Right hindlimb (tissue), 1 donor: Measurements from ENCODE around the gene YBEY.
"Not testable (repeated sequence)": the region's sequence is repeated elsewhere in the genome, so short reads cannot be mapped to it uniquely, and the experiment has no call there.

Experiments used
- DNase-seq: peaks from one replicate; pipeline ENCODE4 v3.0.0-alpha.2; 2018

Gene YBEY

DNA sequence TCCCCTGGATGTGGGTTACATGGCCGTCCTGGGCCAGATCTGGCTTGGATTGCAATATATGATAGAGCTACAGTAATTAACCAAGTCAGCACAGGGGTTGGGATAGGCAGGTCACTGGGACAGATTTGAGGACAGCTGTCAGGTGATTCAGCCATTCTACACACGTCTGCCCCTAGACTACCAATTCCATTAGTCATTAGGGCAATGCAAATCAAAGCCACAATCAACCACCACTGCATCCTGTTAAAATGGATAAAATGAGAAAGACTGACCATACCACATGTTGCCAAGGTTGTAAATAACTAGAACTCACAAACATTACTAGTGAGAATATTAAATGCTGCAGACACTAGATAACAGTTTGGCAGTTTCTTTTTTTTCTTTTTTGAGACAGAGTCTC is 21.5 kb downstream of the YBEY start:
- no peak for DNase-seq

- DNase-seq, result no peak
Measured at GRCh38 chr21:46308431-46308830, 22.3 kb downstream of the YBEY start.

DNA sequence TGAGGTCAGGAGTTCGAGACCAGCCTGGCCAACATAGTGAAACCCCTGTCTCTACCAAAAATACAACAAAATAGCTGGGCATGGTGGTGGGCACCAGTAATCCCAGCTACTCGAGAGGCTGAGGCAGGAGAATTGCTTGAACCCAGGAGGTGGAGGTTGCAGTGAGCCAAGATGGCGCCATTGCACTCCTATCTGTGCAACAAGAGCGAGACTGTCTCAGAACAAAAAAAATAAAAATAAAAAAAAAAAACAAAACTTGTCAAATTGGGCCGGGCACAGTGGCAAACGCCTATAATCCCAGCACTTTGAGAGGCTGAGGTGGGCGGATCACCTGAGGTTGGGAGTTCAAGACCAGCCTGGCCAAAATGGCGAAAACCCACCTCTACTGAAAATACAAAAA is 24.1 kb downstream of the YBEY start:
- DNase-seq, result not testable (repeated sequence)

DNA sequence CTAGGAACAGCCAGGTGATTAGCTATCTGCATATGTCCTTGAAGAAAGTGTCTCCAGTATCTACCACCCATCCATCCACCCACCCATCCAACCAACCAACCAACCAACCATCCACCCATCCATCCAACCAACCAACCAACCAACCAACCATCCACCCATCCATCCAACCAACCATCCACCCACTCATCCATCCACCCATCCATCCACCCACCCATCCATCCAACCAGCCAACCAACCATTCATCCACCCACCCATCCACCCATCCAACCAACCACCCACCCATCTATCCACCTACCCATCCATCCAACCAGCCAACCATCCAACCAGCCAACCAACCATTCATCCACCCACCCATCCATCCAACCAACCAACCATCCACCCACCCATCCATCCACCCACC is 25.4 kb downstream of the YBEY start:
- DNase-seq, result no peak

GRCh38 chr21:46312949-46313348 is 26.8 kb downstream of the YBEY start:
- no peak for DNase-seq

GRCh38 chr21:46314441-46315020 is 28.4 kb downstream of the YBEY start:
- DNase-seq, result no peak

DNA sequence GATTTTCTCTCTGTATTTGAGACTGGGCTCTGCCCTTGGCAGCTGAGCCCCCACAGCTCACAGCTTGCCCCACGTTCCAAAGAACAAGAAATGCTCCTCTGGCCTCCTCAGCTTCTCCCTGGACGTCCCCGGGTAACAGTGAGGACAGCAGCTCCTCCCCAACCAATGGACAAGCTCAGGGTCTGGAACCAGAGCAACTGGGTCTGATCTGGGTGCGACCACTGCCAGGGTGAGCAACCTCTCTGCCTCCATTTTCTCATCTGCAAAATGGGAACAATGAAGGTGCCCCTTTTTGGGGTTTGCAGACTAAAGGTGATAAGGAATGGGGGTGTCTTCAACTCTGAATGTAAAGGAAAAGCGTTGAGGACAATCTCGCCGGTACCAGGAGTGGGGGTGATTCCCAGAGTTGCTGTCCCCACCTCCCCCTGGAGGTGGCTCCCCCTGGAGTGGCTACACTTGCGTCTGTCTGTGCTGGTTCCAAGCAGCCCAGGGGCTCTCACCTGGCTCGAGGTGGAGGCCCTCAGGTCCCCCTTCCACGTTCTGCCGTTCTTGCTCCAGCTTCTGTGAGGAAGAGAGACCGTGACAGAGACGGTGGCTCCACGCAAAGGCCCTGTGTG is 30.7 kb downstream of the YBEY start:
- DNase-seq, result no peak

GRCh38 chr21:46317710-46318463 is 31.7 kb downstream of the YBEY start:
- DNase-seq, result no peak

DNA sequence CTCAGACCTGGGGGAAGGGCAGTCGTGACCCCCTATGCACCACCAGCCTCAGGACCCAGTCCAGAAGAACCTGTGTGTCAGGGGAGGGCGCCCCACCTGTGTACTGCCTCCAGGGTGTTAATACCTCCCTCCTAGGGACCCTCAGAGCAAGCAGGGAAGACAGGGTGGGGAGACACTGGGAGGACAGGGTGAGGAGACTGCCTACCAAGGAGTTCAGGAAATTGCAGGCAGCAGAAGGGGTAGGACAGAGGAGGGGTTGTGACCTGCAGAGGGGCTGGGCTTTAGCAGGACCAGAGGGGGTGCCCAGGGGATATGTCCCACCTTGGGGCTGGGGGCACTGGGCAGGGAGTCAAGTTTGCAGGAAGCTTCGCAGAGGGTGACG is 32.3 kb downstream of the YBEY start:
- DNase-seq, result no peak

DNA sequence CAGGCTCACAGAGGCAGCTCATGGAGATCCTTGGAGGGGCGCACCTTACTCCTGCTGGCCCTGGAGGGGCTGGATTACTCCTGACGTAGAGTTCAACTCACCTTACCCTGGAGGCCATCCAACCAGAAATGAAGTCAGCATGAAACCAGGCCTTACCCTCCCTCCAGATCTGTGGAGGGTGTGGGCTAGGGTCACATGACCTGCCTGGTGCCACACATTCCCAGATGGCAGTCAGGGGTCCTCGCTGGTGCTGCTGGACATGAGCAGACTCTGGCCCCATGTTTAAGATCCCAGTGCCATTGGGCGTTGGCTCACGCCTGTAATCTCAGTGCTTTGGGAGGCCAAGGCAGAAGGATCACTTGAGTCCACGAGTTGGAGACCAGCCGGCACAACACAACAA is 33.0 kb downstream of the YBEY start:
- no peak for DNase-seq

- no peak for DNase-seq
Measured at GRCh38 chr21:46320331-46320801, 34.2 kb downstream of the YBEY start.

DNA sequence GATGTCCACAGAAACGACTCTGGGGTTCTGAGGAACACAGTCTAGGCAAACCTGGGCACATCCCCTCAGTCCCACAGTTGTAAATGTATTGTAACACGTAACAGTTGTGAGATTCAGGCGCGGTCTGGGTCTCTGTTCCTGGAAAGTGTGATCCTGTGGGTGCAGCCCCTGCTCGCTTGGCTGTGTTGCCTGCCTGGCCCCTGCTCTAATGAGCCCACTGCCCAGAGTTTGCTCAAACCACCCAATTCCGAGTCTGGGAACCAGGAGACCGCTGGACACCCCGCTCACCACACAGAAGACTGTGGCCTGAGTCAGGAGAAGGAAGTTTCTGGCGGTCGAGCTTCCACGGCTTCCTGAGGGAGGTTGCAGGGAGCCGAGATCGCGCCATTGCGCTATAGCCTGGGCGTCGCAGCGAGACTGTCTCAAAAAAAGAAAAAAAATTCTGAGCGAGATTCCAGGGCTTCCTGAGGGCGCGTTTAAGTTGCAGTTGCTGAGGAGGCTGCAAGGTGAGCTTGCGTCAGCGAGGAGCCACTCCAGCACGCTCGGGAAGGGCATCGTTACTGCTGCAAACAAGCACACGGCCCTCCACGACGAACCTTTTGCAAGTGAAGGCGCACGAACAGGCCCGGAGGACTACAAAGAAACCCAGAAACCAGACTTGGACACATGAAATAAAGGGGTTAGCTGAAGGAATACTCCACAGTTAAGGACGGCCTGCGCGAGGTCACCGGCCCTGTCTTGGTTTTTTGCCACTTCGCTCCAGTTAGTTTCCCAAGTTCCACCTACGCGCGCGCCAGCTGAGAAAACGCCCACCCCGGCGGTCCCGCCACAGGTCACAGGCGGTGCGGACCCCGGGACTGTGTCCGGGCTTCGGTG is 36.4 kb downstream of the YBEY start:
- no peak for DNase-seq

- no peak for DNase-seq
Measured at GRCh38 chr21:46323227-46323709, 37.1 kb downstream of the YBEY start.

DNA sequence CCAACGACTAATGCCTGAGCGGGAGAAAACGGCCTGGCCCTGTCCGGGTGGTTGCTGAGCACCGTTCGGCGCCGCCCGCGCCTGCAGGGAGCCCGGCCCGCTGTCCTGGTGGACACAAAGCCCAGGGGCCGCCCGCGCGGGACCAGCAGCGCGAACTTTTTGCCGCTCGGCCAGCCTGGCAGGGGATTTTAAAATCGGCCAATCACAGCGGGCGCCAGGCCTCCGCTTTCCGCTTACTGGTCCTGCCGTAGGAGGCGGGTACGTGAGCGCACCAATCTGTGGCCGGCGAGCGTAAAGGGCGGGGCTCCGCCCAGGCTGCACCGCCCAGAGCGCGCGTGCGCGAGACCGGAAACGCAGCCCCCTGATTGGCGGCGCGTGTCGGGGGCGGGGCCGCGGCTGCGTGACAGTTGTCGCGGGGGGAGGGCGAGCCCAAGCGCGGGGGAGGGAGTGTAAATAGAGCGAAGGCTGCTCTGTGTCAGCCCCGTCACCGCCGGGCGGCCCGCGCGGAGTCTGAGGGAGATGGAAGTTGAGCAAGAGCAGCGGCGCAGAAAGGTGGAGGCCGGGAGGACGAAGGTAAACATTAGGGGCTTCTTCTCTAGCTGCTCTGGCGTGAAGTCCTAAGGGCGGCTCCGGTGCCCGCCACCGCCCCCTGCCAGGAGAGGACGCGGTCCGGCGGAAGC is 37.7 kb downstream of the YBEY start, which contains the start of the genes C21orf58 and PCNT:
TSS of gene C21orf58 (minus strand) at position 161 of the 680 bp plus-strand sequence. CDS start 1,132 bp downstream, outside the sequence.
TSS of gene PCNT (plus strand) at position 447 of the 680 bp plus-strand sequence. CDS start at position 520, 73 bp downstream.
- peak; percentile 99 for DNase-seq

- DNase-seq, result peak; percentile 95
Measured at GRCh38 chr21:46324390-46325072, 38.4 kb downstream of the YBEY start.

DNA sequence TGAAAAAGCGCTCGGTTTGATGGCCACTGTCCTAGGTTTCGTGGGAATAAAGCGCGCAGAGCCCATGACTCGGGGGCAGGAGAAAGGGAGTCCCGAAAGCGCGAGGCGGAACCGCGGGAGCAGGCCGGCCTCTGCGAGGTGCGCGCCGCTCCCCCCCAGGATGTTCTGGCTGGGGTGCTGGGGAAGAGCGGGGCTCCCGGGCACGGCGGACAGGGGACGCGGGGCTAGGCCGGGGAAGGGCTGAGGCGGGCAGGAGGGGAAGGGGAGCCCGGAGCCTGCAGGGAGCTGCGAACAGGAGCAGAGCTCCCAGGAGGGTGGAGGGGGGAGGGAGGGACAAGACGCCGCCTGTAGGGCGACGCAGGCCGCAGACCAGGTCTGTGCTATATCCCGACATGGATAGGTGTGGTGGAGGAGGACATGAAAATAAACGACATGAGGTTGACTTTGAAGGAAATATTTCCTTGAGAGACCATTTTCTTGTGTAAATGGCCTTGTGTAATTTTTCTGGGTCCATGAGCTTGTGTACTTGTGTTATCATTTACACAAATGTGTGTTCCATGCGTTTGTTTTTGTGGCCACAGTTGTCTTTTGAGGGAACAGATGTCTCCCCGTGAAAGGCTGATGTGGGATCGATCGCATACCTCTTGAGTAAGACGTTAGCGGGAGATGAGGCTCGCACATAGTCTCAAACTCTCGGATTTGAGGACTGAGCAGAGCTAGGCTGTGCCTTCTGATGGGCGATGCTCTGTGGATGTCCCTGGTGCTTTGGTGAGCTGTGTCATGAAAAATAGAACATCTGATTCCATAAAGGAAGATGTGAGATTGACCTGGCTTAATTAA is 39.2 kb downstream of the YBEY start:
- DNase-seq, result peak; percentile 51

DNA sequence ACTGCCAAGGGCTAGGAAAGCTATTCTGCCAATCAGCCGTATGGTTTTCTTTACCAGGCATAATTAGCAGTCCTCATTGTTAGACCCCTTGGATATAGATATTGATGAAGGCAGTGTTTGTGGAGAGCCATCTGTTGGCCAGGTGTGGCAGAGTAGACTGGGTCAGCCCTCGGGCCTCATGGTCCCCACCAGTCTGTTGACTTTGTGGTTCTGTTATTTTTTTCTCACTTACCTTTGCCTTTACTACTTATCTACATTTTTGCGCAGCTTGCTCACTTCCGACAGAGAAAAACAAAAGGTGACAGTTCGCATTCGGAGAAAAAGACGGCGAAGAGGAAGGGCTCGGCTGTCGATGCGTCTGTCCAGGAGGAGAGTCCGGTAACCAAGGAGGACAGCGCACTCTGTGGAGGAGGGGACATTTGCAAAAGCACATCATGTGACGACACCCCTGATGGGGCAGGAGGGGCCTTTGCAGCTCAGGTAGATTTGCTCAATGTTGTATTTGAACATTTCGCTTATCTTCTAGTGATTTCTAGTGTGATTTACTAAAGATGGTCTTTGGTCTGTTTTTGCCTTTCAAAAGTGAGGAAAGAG is 40.1 kb downstream of the YBEY start:
- no peak for DNase-seq

DNA sequence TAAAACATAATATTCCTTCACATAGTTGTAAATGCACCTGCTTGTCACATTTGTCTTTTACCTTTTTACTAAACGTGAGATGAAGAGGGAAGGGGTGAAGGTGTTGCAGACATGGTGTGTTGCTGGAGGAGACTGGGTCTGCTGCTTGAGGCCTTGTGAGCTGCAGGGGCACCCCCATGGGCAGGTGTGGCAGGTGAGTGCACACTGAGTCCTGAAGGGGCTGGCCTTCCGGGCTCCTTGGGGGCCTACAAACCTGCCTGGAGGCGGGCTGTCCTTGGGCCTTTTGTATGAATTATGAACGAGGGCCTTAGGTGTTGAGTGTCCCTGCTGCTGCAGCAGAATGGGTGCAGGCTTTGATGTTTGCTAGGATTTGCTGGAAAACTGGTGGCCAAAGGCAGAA is 41.6 kb downstream of the YBEY start:
- no peak for DNase-seq

GRCh38 chr21:46328151-46328550 is 42.0 kb downstream of the YBEY start:
- no peak for DNase-seq

DNA sequence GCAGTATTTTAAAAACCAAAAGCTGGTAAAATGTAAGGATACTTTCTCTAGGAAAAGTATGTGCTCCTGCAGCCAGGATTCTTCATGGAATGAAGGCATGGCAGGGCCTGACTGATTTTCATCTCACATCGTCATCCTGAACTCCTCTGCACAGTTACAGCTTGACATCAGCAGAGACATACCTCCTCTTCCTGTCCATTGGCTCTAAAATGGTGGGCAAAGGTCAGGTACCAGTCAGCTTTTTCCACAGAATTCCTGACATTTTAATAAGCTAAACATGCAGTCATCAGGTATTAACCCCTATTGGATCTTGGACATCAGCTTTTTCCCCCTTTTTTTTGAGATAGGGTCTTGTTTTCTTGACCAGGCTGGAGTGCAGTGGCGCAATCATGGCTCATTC is 43.7 kb downstream of the YBEY start:
- DNase-seq, result no peak
